GM13977 (cell line): ENCODE data around the gene PNLIPRP3.

ENCODE experiments used
- DNase-seq: peaks from one replicate; pipeline ENCODE4 v3.0.0; 2012; ENCODE audit warnings: low spot score
- in situ Hi-C: fragments of 300-500 bp; cut with MboI; formaldehyde crosslinking; loops from one replicate; pipeline ENCODE4 v1.12.0; 2022; ENCODE audit warnings: low sequenced_read_pairs, low pct_unique_long_range_greater_than_20kb, mixed read lengths, inconsistent platforms; ENCODE audit not compliant: unreplicated experiment
- TF ChIP-seq, protein P1 (sequence below): IDR thresholded peaks from 2 replicates; pipeline ENCODE4 v1.5.1; 2012; ENCODE audit warnings: mild to moderate bottlenecking, control low read depth; ENCODE audit not compliant: insufficient read depth; ENCODE audit errors: extremely low read depth, missing control alignments

Gene PNLIPRP3

GRCh38 chr10:116461680-116462079, 34.0 kb downstream of the PNLIPRP3 start:
- no peak for DNase-seq
- in situ Hi-C loops, result no loop called here
- TF ChIP-seq, protein P1, sequence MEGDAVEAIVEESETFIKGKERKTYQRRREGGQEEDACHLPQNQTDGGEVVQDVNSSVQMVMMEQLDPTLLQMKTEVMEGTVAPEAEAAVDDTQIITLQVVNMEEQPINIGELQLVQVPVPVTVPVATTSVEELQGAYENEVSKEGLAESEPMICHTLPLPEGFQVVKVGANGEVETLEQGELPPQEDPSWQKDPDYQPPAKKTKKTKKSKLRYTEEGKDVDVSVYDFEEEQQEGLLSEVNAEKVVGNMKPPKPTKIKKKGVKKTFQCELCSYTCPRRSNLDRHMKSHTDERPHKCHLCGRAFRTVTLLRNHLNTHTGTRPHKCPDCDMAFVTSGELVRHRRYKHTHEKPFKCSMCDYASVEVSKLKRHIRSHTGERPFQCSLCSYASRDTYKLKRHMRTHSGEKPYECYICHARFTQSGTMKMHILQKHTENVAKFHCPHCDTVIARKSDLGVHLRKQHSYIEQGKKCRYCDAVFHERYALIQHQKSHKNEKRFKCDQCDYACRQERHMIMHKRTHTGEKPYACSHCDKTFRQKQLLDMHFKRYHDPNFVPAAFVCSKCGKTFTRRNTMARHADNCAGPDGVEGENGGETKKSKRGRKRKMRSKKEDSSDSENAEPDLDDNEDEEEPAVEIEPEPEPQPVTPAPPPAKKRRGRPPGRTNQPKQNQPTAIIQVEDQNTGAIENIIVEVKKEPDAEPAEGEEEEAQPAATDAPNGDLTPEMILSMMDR, result no peak

DNA sequence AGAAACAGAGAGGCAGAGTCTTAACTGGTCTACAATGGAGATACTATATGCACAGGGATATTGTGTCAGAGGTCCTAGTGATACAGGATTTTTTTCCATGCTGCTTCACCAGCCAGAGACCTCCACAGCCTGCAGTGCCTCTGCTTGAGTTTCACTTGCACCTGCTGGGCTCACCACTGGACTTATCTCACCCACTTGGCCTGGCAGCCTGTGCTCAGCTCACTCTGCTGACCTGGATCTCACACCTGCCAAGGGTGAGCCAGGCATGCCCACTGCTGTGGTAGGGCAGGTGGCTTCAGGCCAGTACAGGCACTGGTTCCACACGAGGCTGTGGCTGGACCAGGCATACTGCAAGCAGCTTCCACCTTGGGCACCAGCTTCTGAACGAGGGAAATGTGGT, 36.6 kb downstream of the PNLIPRP3 start:
- TF ChIP-seq, protein P1, result no peak
- in situ Hi-C loops, result no loop called here
- no peak for DNase-seq

GRCh38 chr10:116465546-116465945, 37.9 kb downstream of the PNLIPRP3 start:
- no peak for DNase-seq
- in situ Hi-C loops, result no loop called here
- TF ChIP-seq, protein P1, result no peak

- DNase-seq, result no peak
- in situ Hi-C loops, result no loop called here
- TF ChIP-seq, protein P1, result no peak
Measured at GRCh38 chr10:116466715-116467422, 39.2 kb downstream of the PNLIPRP3 start.

DNA sequence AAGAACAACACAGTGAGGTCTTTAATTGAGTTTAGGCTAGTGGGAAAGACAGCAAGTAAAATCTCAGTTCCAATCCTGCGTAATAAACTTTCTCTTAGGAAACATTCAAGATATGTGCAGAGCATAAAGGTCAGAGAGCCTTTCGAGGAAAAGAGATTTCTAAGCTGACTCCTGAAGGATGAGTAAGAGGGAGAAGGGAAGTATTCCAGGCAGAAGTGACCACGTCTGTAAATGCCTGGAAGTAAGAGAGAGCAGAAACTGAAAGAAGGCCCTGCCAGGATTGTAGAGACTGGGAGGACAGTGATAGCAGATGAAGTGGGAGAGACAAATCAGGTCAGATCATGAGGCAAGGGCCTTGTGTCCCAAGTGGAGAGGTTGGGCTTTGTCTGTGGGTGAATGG, 41.8 kb downstream of the PNLIPRP3 start:
- TF ChIP-seq, protein P1, result no peak
- in situ Hi-C loops, result no loop called here
- DNase-seq, result no peak

DNA sequence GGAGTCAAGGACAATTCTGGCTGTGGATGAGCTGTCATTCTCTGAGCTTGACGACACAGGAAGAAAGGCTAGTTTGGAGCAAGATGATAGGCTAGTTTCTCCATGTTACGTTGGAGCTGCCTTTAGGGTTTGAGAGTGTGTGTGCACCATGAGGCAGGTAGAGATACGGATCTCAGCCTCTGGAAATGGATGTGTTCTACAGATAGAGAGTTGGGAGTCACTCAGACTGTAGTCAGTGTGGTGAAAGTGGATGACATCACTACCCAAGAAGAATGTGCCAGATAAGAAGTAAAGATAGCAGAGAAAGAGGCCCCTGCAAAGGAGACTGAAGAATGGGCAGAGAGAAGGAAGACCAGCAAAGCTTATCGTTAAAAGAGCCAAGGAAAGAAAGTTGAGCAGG, 42.4 kb downstream of the PNLIPRP3 start:
- no peak for DNase-seq
- TF ChIP-seq, protein P1, result no peak
- in situ Hi-C loops, result no loop called here

GRCh38 chr10:116470768-116471415, 43.2 kb downstream of the PNLIPRP3 start:
- in situ Hi-C loops, result no loop called here
- DNase-seq, result no peak
- TF ChIP-seq, protein P1, result no peak
